K562 (cell line): ENCODE results near the gene IP6K2. TPM values are rescaled to one million over a fixed set of nuclear protein-coding genes. Genes with fewer than 3 reads are reported as not detected.

Experiments used
- ATAC-seq: fragments of 200-7000 bp; cut with Tn5 transposase; 3 replicates; pipeline ENCODE4 v1.9.1; 2020; ENCODE audit warnings: moderate library complexity
- BruUV-seq: library from RNA; stranded (reverse); fragments of 400-500 nt; replicated peaks from 2 replicates; lab custom pipeline; 2021; lab: Mats Ljungman, UMichigan
- CTCF ChIA-PET: fragments of 300-600 bp; formaldehyde crosslinking; extraction: SDS; loops from one replicate; lab custom pipeline; 2021; ENCODE audit warnings: low intra/inter-chr PET ratio; lab: Yijun Ruan, JAX
- POLR2A ChIA-PET: fragments of 300-600, 350-650 bp; sonication (Branson Sonifier 250); formaldehyde crosslinking; extraction: SDS; loops from one replicate; lab custom pipeline; 2021; ENCODE audit warnings: antibody characterized with exemption, inconsistent platforms; lab: Yijun Ruan, JAX
- DNase-seq, 4 experiments: peaks; one replicate each; pipeline versions ENCODE4 v3.0.0 to v3.0.0-alpha.2; 2011 to 2018; ENCODE audit warnings: low spot score in 3 of 4, mixed read lengths in 3 of 4; ENCODE audit errors: extremely low read depth in 1 of 4
- FAIRE-seq: peaks from 2 replicates; lab custom pipeline; 2011; peaks lifted over from hg19 to GRCh38; lab: Jason Lieb, UNC
- H2AFZ ChIP-seq: 2 replicates; pipeline ENCODE4 v1.6.0; 2011; ENCODE audit warnings: low read depth, low read length, control low read depth, inconsistent platforms
- H3K27ac ChIP-seq: fragments of 200-600 bp; 3 replicates; pipeline ENCODE4 v1.8.0; 2011; ENCODE audit warnings: low read depth, mild to moderate bottlenecking, control low read depth, inconsistent platforms, low read length, moderate library complexity, mixed read lengths; ENCODE audit errors: extremely low read depth
- H3K27me3 ChIP-seq, 2 experiments: fragments of 300-600 bp in 1 of 2; 2 replicates in 1 of 2; 3 replicates in 1 of 2; pipeline versions ENCODE4 v1.6.0 to v1.8.0; 2011; ENCODE audit warnings: inconsistent platforms in 2 of 2, low read length in 2 of 2, mild to moderate bottlenecking in 1 of 2, mixed read lengths in 1 of 2, moderate library complexity in 1 of 2; ENCODE audit not compliant: control insufficient read depth in 2 of 2, insufficient read depth in 2 of 2
- H3K36me3 ChIP-seq: fragments of 300-600 bp; 3 replicates; pipeline ENCODE4 v1.8.0; 2011; ENCODE audit warnings: mild to moderate bottlenecking, low read length, inconsistent platforms; ENCODE audit not compliant: control insufficient read depth, insufficient read depth
- H3K4me1 ChIP-seq, 2 experiments: fragments of 200-600 bp in 1 of 2; replicated peaks in 1 of 2; 2 replicates in 1 of 2; 3 replicates in 1 of 2; pipeline versions ENCODE4 v1.5.1 to v1.8.0; 2011; ENCODE audit warnings: inconsistent platforms in 2 of 2, low read length in 2 of 2, mild to moderate bottlenecking in 1 of 2, mixed read lengths in 1 of 2, moderate library complexity in 1 of 2; ENCODE audit not compliant: control insufficient read depth in 2 of 2, insufficient read depth in 2 of 2
- H3K4me2 ChIP-seq: 2 replicates; pipeline ENCODE4 v1.6.1; 2011; ENCODE audit warnings: low read length, control low read depth, inconsistent platforms, mixed read lengths; ENCODE audit not compliant: insufficient read depth
- H3K4me3 ChIP-seq: fragments of 200-600 bp; sonication (generic), shearing (Covaris generic); 2 replicates; pipeline ENCODE4 v1.5.1; 2016; ENCODE audit warnings: control low read depth, inconsistent platforms
- H3K79me2 ChIP-seq: fragments of 200-600 bp; 3 replicates; pipeline ENCODE4 v1.8.0; 2011; ENCODE audit warnings: low read length, inconsistent platforms; ENCODE audit not compliant: control insufficient read depth, insufficient read depth
- H3K9ac ChIP-seq, 2 experiments: 2 replicates each; pipeline versions ENCODE4 v1.6.0 to v1.6.1; 2011; ENCODE audit warnings: low read depth in 2 of 2, low read length in 2 of 2, control low read depth in 1 of 2, inconsistent platforms in 1 of 2, mild to moderate bottlenecking in 1 of 2, mixed read lengths in 1 of 2; ENCODE audit not compliant: insufficient read depth in 1 of 2
- H3K9me1 ChIP-seq: one replicate; pipeline ENCODE4 v1.6.0; 2011; ENCODE audit warnings: inconsistent platforms, mild to moderate bottlenecking, low read length, moderate library complexity; ENCODE audit not compliant: control insufficient read depth, insufficient read depth
- H3K9me3 ChIP-seq: replicated peaks from 2 replicates; pipeline ENCODE4 v1.5.1; 2011; ENCODE audit warnings: low read depth, low read length, inconsistent platforms; ENCODE audit not compliant: control insufficient read depth, insufficient read depth
- H4K20me1 ChIP-seq: replicated peaks from 2 replicates; pipeline ENCODE4 v1.6.1; 2011; ENCODE audit warnings: low read length, inconsistent platforms, mixed read lengths; ENCODE audit not compliant: control insufficient read depth, insufficient read depth
- NCOA6 ChIP-seq: fragments of 450-650 bp; IDR thresholded peaks from 2 replicates; pipeline ENCODE4 v1.6.1; 2017; ENCODE audit warnings: mild to moderate bottlenecking
- PCBP2 ChIP-seq: fragments of 200-400 bp; formaldehyde crosslinking; IDR thresholded peaks from 2 replicates; pipeline ENCODE4 v1.6.1; 2018; ENCODE audit warnings: low read length, low read depth, mild to moderate bottlenecking, moderate library complexity; ENCODE audit not compliant: poor library complexity, severe bottlenecking
- POLR2G ChIP-seq: fragments of 200-400 bp; formaldehyde crosslinking; IDR thresholded peaks from 2 replicates; pipeline ENCODE4 v1.6.1; 2017; ENCODE audit warnings: low read depth, mild to moderate bottlenecking, antibody characterized with exemption, low read length, moderate library complexity
- RBFOX2 ChIP-seq: fragments of 200-400 bp; formaldehyde crosslinking; IDR thresholded peaks from 2 replicates; pipeline ENCODE4 v1.6.1; 2017; ENCODE audit warnings: low read depth, mild to moderate bottlenecking, low read length, moderate library complexity
- THRAP3 ChIP-seq: fragments of 450-650 bp; IDR thresholded peaks from 2 replicates; pipeline ENCODE4 v1.6.1; 2016; ENCODE audit warnings: mild to moderate bottlenecking, inconsistent platforms, borderline replicate concordance
- U2AF2 ChIP-seq: fragments of 200-400 bp; formaldehyde crosslinking; optimal IDR thresholded peaks from 2 replicates; pipeline ENCODE3; 2017; ENCODE audit warnings: low read depth, mild to moderate bottlenecking, low read length
- YY1 ChIP-seq, 3 experiments: IDR thresholded peaks; 2 replicates each; pipeline ENCODE4 v1.6.1; 2011; ENCODE audit warnings: low read length in 2 of 3, mild to moderate bottlenecking in 2 of 3, moderate library complexity in 2 of 3, borderline replicate concordance in 1 of 3, control low read depth in 1 of 3, low read depth in 1 of 3; ENCODE audit not compliant: insufficient read depth in 3 of 3, insufficient replicate concordance in 2 of 3, control insufficient read depth in 1 of 3, insufficient read length in 1 of 3; ENCODE audit errors: extremely low read depth in 1 of 3
- ZNF280B ChIP-seq: fragments of 250-450 bp; sonication (Bioruptor Pico); IDR thresholded peaks from 2 replicates; pipeline ENCODE4 v1.5.1; 2021; ENCODE audit warnings: mild to moderate bottlenecking
- WGBS: fragments of 100-300 bp; shearing (Covaris generic); methylation state at CpG from one replicate; pipeline ENCODE4 v1.1.6; 2016; ENCODE audit warnings: low coverage, mixed read lengths; ENCODE audit not compliant: insufficient coverage; ENCODE audit errors: missing lambda C conversion rate; 5-methylcytosine and 5-hydroxymethylcytosine counted together
- in situ Hi-C: fragments of 300-500 bp; cut with MboI; formaldehyde crosslinking; loops from 4 replicates; pipeline ENCODE4 v1.15.0; 2018; ENCODE audit warnings: inconsistent platforms, mixed read lengths
- intact Hi-C: fragments of 100-400 bp; cut with micrococcal nuclease; formaldehyde crosslinking; loops from 2 replicates; pipeline ENCODE4 v1.14.2; 2022
- polyA plus RNA-seq, 8 experiments: library from polyadenylated mRNA; depleted of rRNA in 4 of 8; stranded (reverse) in 5 of 8; unstranded in 3 of 8; fragments of >200 nt; fragmentation: Nextera tagmentation in 2 of 8; fragmentation: Illumina TruSeq in 1 of 8; extraction: Ambion mirVana in 2 of 8; extraction: Trizol in 1 of 8; gene quantifications; 2 replicates each; pipeline versions ENCODE4 v1.2.1 to v1.2.3, GENCODE V29; 2011 to 2014; ENCODE audit warnings: inconsistent platforms in 1 of 8, missing spikeins in 1 of 8
- total RNA-seq, 7 experiments: library from RNA; depleted of rRNA in 6 of 7; stranded (reverse); fragments of >200 nt in 6 of 7; fragmentation: Illumina TruSeq in 2 of 7; extraction: Trizol in 2 of 7; gene quantifications; 2 replicates each; pipeline versions ENCODE4 v1.2.1 to v1.2.3, GENCODE V29; 2011 to 2021; ENCODE audit warnings: low replicate concordance in 1 of 7
- TF ChIP-seq, protein P1 (sequence below): fragments of 450-650 bp; conservative IDR thresholded peaks from 2 replicates; pipeline ENCODE4 v1.6.1; 2016; ENCODE audit warnings: missing genetic modification characterization, low read depth, mild to moderate bottlenecking, missing compliant biosample characterization, moderate library complexity

Gene IP6K2
- total and polyA plus RNA-seq, 9 of the 15 experiments (the other 6 are each of a cell fraction or from before 2014, with no cell fraction given): 19.6 to 78.1 (median 48.0) TPM

DNA sequence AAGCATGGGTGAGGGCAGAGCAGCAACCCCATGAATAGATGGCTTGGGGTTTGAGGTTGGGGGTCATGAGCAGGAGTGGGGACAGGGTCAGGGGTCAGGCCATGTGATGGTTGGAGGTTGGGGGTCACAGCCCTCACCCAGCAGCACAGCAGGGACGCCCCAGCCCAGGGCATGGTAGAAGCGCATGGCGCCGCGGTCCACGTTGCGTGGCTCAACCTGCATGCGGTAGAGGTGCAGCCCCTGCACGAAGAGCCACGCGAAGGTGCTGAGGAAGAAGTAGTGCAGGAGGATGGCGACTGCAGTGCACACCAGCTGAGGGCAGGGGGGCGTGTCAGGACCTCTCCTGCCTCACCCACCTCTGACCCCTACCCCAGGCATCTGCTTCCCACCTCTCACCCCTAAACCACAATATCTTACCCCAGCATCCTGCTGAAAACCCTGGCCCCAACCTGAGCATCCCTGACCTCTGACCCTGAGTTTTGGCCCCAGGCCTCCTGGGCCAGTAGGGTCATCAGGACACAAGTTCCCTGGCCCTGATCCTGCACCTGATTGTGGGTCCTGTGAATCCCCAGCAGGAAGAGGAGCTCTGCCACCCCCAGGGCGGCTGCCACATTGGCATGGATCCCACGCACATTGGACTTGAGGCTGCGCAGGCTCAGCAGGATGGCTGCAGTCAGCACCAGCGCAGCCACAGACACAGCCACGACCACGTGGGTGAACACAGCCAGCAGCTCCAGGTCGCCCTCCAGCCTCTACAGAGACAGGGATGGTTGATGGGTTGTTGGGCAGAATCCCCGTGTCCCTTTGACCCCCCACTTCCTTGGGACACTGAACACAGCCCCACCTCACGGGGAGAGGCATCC is 71.9 kb downstream of the IP6K2 start:
- ATAC-seq (no peak), DNase-seq (no peak), FAIRE-seq (no peak)
- no peaks in the 10 kb centered on the region for H3K9me1 ChIP-seq
- no peak overlapping the region for H3K4me3 ChIP-seq
- BruUV-seq: no TSS peak
- TF ChIP-seq NCOA6 (no peak), ZNF280B (CRISPR knock-in tag) (no peak), POLR2G (no peak), THRAP3 (no peak), U2AF2 (no peak), YY1 (IDR thresholded peaks at IDR 0.05; ENCODE audit: borderline replicate concordance in 1 of 3, control insufficient read depth in 1 of 3, extremely low read depth in 1 of 3, insufficient read depth in 3 of 3, insufficient read length in 1 of 3, insufficient replicate concordance in 2 of 3, low read depth in 1 of 3, low read length in 2 of 3) (no peak), PCBP2 (no peak), RBFOX2 (no peak)
- TF ChIP-seq, protein P1, sequence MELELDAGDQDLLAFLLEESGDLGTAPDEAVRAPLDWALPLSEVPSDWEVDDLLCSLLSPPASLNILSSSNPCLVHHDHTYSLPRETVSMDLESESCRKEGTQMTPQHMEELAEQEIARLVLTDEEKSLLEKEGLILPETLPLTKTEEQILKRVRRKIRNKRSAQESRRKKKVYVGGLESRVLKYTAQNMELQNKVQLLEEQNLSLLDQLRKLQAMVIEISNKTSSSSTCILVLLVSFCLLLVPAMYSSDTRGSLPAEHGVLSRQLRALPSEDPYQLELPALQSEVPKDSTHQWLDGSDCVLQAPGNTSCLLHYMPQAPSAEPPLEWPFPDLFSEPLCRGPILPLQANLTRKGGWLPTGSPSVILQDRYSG: no peak
- H3K9me3 ChIP-seq: no peaks in the 10 kb centered on the region
- ChIA-PET CTCF (no interaction called here), POLR2A (interaction anchor here (0.6 to 1.6 kb wide), 2 partner anchors 18 to 362 kb away, joined by 3 to 7 read pairs; partner anchors contain the start of genes CELSR3 and WDR6)
- no peaks in the 10 kb centered on the region for H3K27me3 ChIP-seq
- no peaks in the 10 kb centered on the region for H4K20me1 ChIP-seq
- WGBS: 60% methylated on average over 8 of the region's 22 CpGs
- H3K4me1 ChIP-seq: peaks cover 0 to 20% of the 10 kb centered on the region in 2 experiments; a peak in 2 of 5 replicates
- intact Hi-C loops: no loop called here
- H3K36me3 ChIP-seq: no peaks in the 10 kb centered on the region
- H3K79me2 ChIP-seq: no peaks in the 10 kb centered on the region
- H3K4me2 ChIP-seq: no peak overlapping the region
- in situ Hi-C loops: no loop called here
- H3K27ac ChIP-seq: no peak overlapping the region
- no peak overlapping the region; a peak in 1 of 4 replicates for H3K9ac ChIP-seq
- no peak overlapping the region for H2AFZ ChIP-seq
